K562 (cell line): ENCODE data around the gene AFF3. TPM values are rescaled to one million over a fixed set of nuclear protein-coding genes. Genes with fewer than 3 reads are reported as not detected.

Experiments
- ETS2 ChIP-seq: IDR thresholded peaks from 2 replicates; pipeline ENCODE4 v1.6.1; 2016; ENCODE audit warnings: borderline replicate concordance, missing genetic modification characterization, mild to moderate bottlenecking, moderate library complexity, missing compliant biosample characterization; ENCODE audit not compliant: poor library complexity, severe bottlenecking
- HNRNPUL1 ChIP-seq: fragments of 200-400 bp; formaldehyde crosslinking; IDR thresholded peaks from 2 replicates; pipeline ENCODE4 v1.6.1; 2017; ENCODE audit warnings: low read length
- JUNB ChIP-seq: fragments of 450-650 bp; formaldehyde crosslinking; conservative IDR thresholded peaks from 2 replicates; pipeline ENCODE4 v1.4.0; 2020; ENCODE audit warnings: mild to moderate bottlenecking
- MAX ChIP-seq: sonication (generic); formaldehyde crosslinking; IDR thresholded peaks from 2 replicates; pipeline ENCODE4 v1.9.0; 2022; ENCODE audit warnings: mild to moderate bottlenecking, missing genetic modification reagents
- NR4A1 ChIP-seq, 2 experiments: fragments of 250-450 bp in 1 of 2; fragments of 450-650 bp in 1 of 2; sonication (Bioruptor Pico) in 1 of 2; IDR thresholded peaks; 2 replicates each; pipeline versions ENCODE4 v1.4.0 to v1.6.1; 2016 to 2020; ENCODE audit warnings: mild to moderate bottlenecking in 2 of 2, missing compliant biosample characterization in 1 of 2, missing genetic modification characterization in 1 of 2, moderate library complexity in 1 of 2
- REST ChIP-seq, 2 experiments: fragments of 450-650 bp; formaldehyde crosslinking in 1 of 2; IDR thresholded peaks; 2 replicates each; pipeline versions ENCODE4 v1.4.0 to v1.6.1; 2014 to 2020; ENCODE audit warnings: mild to moderate bottlenecking in 2 of 2, borderline replicate concordance in 1 of 2, low read depth in 1 of 2
- TRIM24 ChIP-seq, 2 experiments: fragments of 450-650 bp; IDR thresholded peaks; 2 replicates each; pipeline ENCODE4 v1.6.1; 2016
- ZBTB26 ChIP-seq: fragments of 450-650 bp; formaldehyde crosslinking; IDR thresholded peaks from 2 replicates; pipeline ENCODE4 v1.4.0; 2022; ENCODE audit warnings: missing genetic modification characterization
- ZBTB8A ChIP-seq: fragments of 450-650 bp; IDR thresholded peaks from 2 replicates; pipeline ENCODE4 v1.6.1; 2018; ENCODE audit warnings: mild to moderate bottlenecking, moderate library complexity; ENCODE audit not compliant: partially characterized antibody
- ZNF583 ChIP-seq: fragments of 250-450 bp; sonication (Bioruptor Pico); IDR thresholded peaks from 2 replicates; pipeline ENCODE4 v1.4.0; 2020
- ZNF592 ChIP-seq: fragments of 450-650 bp; IDR thresholded peaks from 2 replicates; pipeline ENCODE4 v1.6.1; 2017; ENCODE audit warnings: antibody characterized with exemption, mild to moderate bottlenecking
- polyA plus RNA-seq, 8 experiments: library from polyadenylated mRNA; depleted of rRNA in 4 of 8; stranded (reverse) in 5 of 8; unstranded in 3 of 8; fragments of >200 nt; fragmentation: Nextera tagmentation in 2 of 8; fragmentation: Illumina TruSeq in 1 of 8; extraction: Ambion mirVana in 2 of 8; extraction: Trizol in 1 of 8; gene quantifications; 2 replicates each; pipeline versions ENCODE4 v1.2.1 to v1.2.3, GENCODE V29; 2011 to 2014; ENCODE audit warnings: inconsistent platforms in 1 of 8, missing spikeins in 1 of 8
- total RNA-seq, 7 experiments: library from RNA; depleted of rRNA in 6 of 7; stranded (reverse); fragments of >200 nt in 6 of 7; fragmentation: Illumina TruSeq in 2 of 7; extraction: Trizol in 2 of 7; gene quantifications; 2 replicates each; pipeline versions ENCODE4 v1.2.1 to v1.2.3, GENCODE V29; 2011 to 2021; ENCODE audit warnings: low replicate concordance in 1 of 7

The AFF3 gene
- total and polyA plus RNA-seq, 9 of the 15 experiments (the other 6 are each of a cell fraction or from before 2014, with no cell fraction given) = 0.02 to 0.11 TPM; not detected in 7

GRCh38 chr2:99615247-99615771, 527.1 kb downstream of the AFF3 start (continued):
- TF ChIP-seq ZBTB26 = no peak
- peak; percentile 27; the same call in 1 of the 2 replicates for TF ChIP-seq REST (IDR thresholded peaks at IDR 0.05; ENCODE audit: borderline replicate concordance)
- TF ChIP-seq REST (CRISPR knock-in tag; IDR thresholded peaks at IDR 0.05; ENCODE audit: low read depth) = no peak
- TF ChIP-seq ETS2 (tag) = no peak
- peak; percentile 42; the same call in 1 of the 2 replicates for TF ChIP-seq ZNF592
- TF ChIP-seq JUNB (CRISPR knock-in tag) = no peak
- TF ChIP-seq ZBTB8A = no peak
- no peak for TF ChIP-seq TRIM24 (IDR thresholded peaks at IDR 0.05)
- peak; percentile 74 for TF ChIP-seq MAX (CRISPR knock-in tag)
- TF ChIP-seq NR4A1 (CRISPR knock-in tag; IDR thresholded peaks at IDR 0.05) = no peak
- no peak; the same call in none of the 2 replicates for TF ChIP-seq NR4A1 (tag; IDR thresholded peaks at IDR 0.05)
- 0 out of 2 replicates have a peak, but pooled peaks have one; percentile 39 for TF ChIP-seq ZNF583 (CRISPR knock-in tag)
- TF ChIP-seq HNRNPUL1 = no peak
